Spleen (tissue), 11 donors: ENCODE results near the gene C19orf25. TPM values are rescaled to one million over a fixed set of nuclear protein-coding genes. Genes with fewer than 3 reads are reported as not detected.
A peak's percentile ranks its signal among the peaks of the same experiment; 100 is the strongest.

Source experiments
- DNase-seq: peaks from one replicate; pipeline ENCODE4 v3.0.0-alpha.2; 2020
- H3K27ac ChIP-seq, 8 donors: fragments of 200-600 bp; sonication (generic) in 7 of 8; 1 replicate in 4 of 8; 2 replicates in 4 of 8; pipeline versions ENCODE4 v1.5.0 to v1.8.0; 2016 to 2021; ENCODE audit warnings: inconsistent platforms in 4 of 8, mild to moderate bottlenecking in 4 of 8, moderate library complexity in 1 of 8
- H3K27me3 ChIP-seq, 7 donors: fragments of 200-600 bp; sonication (generic) in 6 of 7; replicated peaks in 1 of 7; 1 replicate in 4 of 7; 2 replicates in 3 of 7; pipeline versions ENCODE4 v1.5.0 to v1.8.0; 2016 to 2021; ENCODE audit warnings: inconsistent platforms in 3 of 7, mild to moderate bottlenecking in 1 of 7
- H3K36me3 ChIP-seq, 6 donors: fragments of 200-600 bp; sonication (generic) in 5 of 6; 1 replicate in 4 of 6; 2 replicates in 2 of 6; pipeline versions ENCODE4 v1.5.0 to v1.8.0; 2016 to 2021; ENCODE audit warnings: inconsistent platforms in 2 of 6
- H3K4me1 ChIP-seq, 6 donors: fragments of 200-600 bp; sonication (generic) in 5 of 6; 1 replicate in 3 of 6; 2 replicates in 3 of 6; pipeline versions ENCODE4 v1.5.0 to v1.8.0; 2016 to 2021; ENCODE audit warnings: inconsistent platforms in 3 of 6
- H3K4me3 ChIP-seq, 8 donors: fragments of 200-600 bp; sonication (generic) in 7 of 8; 1 replicate in 4 of 8; 2 replicates in 4 of 8; pipeline versions ENCODE4 v1.5.0 to v1.8.0; 2016 to 2021; ENCODE audit warnings: inconsistent platforms in 4 of 8, mild to moderate bottlenecking in 4 of 8, moderate library complexity in 2 of 8
- H3K9me3 ChIP-seq, 8 donors: fragments of 200-600 bp; sonication (generic) in 7 of 8; 1 replicate in 4 of 8; 2 replicates in 4 of 8; pipeline versions ENCODE4 v1.5.0 to v1.8.0; 2016 to 2021; ENCODE audit warnings: inconsistent platforms in 4 of 8
- POLR2A ChIP-seq, 3 donors: fragments of 450-650 bp; IDR thresholded peaks; one replicate each; pipeline ENCODE4 v1.5.1; 2017; ENCODE audit warnings: antibody characterized with exemption in 3 of 3, mild to moderate bottlenecking in 1 of 3
- POLR2AphosphoS5 ChIP-seq, 3 donors: sonication (generic); formaldehyde crosslinking; IDR thresholded peaks; one replicate each; pipeline ENCODE4 v1.5.1; 2017; ENCODE audit warnings: antibody characterized with exemption in 3 of 3
- WGBS, 5 donors: extraction: QIAGEN DNeasy Blood & Tissue Kit in 3 of 5; methylation state at CpG; one replicate each; pipeline versions ENCODE4 v1.1.5 to v1.1.7; 2013 to 2018; 5-methylcytosine and 5-hydroxymethylcytosine counted together
- intact Hi-C: fragments of 100-400 bp; cut with DNase I; formaldehyde crosslinking; loops from one replicate; pipeline ENCODE4 v1.15.0; 2023; ENCODE audit warnings: low total_unique reads
- polyA plus RNA-seq, 3 donors: library from polyadenylated mRNA; stranded (reverse); fragments of 200-250 nt; gene quantifications; one replicate each; pipeline ENCODE4 v1.2.1, GENCODE V29; 2013
- total RNA-seq, 7 donors: library from RNA; depleted of rRNA in 3 of 7; stranded (reverse); fragments of >200 nt in 3 of 7; fragmentation: NEBNext Ultra II Directional in 4 of 7; extraction: Animal tissue kit (Norgen Biotek cat#: 25700) in 4 of 7; gene quantifications; one replicate each; pipeline versions ENCODE4 v1.1.0 to v1.2.1, GENCODE V29; 2016 to 2021
- TF ChIP-seq, protein P1 (sequence below), 11 experiments: fragments of 200-600 bp in 7 of 11; fragments of 450-650 bp in 4 of 11; sonication (generic) in 4 of 11; IDR thresholded peaks in 8 of 11; conservative IDR thresholded peaks in 3 of 11; 1 replicate in 7 of 11; 2 replicates in 4 of 11; pipeline versions ENCODE4 v1.4.0 to v1.8.0; 2016 to 2021; ENCODE audit warnings: antibody characterized with exemption in 11 of 11, inconsistent platforms in 4 of 11, mild to moderate bottlenecking in 1 of 11
- donor health status: healthy with polysubstance abuse.
- donor health status: DM: no; HTN: no; CAD: no; lungs with moderate emphysema.
- donor health status: DM: no; HTN: no; CAD: no.
- donor health status: Bipolar disorder and iron deficiency.
- donor health status: healthy.
- donor health status: DM: no; HTN: no; CAD: no.
- donor health status: DM: yes; HTN: yes; CAD: no.

C19orf25 gene
- total and polyA plus RNA-seq, 10 donors = 24.7 to 56.6 (median 39.5) TPM

- Histone ChIP-seq H3K4me1 (peaks cover 8 to 29% (median 19%) of the 10 kb centered on the region in 6 donors), H3K27ac (no peak overlapping the region), H3K9me3 (peaks cover 0 to 9% (median 0%) of the 10 kb centered on the region in 8 donors), H3K4me3 (peak overlapping the region in 1 of 8 donors; percentile 24), H3K36me3 (no peaks in the 10 kb centered on the region), H3K27me3 (peaks cover 0 to 93% (median 21%) of the 10 kb centered on the region in 7 donors)
- TF ChIP-seq, protein P1, sequence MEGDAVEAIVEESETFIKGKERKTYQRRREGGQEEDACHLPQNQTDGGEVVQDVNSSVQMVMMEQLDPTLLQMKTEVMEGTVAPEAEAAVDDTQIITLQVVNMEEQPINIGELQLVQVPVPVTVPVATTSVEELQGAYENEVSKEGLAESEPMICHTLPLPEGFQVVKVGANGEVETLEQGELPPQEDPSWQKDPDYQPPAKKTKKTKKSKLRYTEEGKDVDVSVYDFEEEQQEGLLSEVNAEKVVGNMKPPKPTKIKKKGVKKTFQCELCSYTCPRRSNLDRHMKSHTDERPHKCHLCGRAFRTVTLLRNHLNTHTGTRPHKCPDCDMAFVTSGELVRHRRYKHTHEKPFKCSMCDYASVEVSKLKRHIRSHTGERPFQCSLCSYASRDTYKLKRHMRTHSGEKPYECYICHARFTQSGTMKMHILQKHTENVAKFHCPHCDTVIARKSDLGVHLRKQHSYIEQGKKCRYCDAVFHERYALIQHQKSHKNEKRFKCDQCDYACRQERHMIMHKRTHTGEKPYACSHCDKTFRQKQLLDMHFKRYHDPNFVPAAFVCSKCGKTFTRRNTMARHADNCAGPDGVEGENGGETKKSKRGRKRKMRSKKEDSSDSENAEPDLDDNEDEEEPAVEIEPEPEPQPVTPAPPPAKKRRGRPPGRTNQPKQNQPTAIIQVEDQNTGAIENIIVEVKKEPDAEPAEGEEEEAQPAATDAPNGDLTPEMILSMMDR (IDR thresholded peaks at IDR 0.05 in 8 of 11, conservative IDR thresholded peaks at IDR 0.05 in 3 of 11) = no peak
- no peak for TF ChIP-seq POLR2A (IDR thresholded peaks at IDR 0.05)
- TF ChIP-seq POLR2AphosphoS5 (IDR thresholded peaks at IDR 0.05) = no peak
- 53 to 63% (median 57%) methylated on average over 22 to 23 of the region's 23 CpGs for WGBS, 5 donors
- DNase-seq = no peak
- intact Hi-C loops = no loop called here
These were observed 25.1 kb upstream of the C19orf25 start for GRCh38 chr19:1503925-1504773.

GRCh38 chr19:1503089-1503924, 24.3 kb upstream of the C19orf25 start:
- intact Hi-C loops = no loop called here
- H3K27ac ChIP-seq = no peak overlapping the region
- DNase-seq = no peak

GRCh38 chr19:1502433-1503088, 23.5 kb upstream of the C19orf25 start:
- DNase-seq = no peak
- TF ChIP-seq, protein P1 (IDR thresholded peaks at IDR 0.05 in 8 of 11, conservative IDR thresholded peaks at IDR 0.05 in 3 of 11) = no peak
- TF ChIP-seq POLR2AphosphoS5 (IDR thresholded peaks at IDR 0.05) (no peak), POLR2A (IDR thresholded peaks at IDR 0.05) (no peak)
- H3K27me3 ChIP-seq = peaks cover 0 to 87% (median 29%) of the 10 kb centered on the region in 7 donors
- H3K4me1 ChIP-seq = peaks cover 8 to 17% (median 14%) of the 10 kb centered on the region in 6 donors
- no peak overlapping the region for H3K27ac ChIP-seq
- peaks cover 0 to 4% (median 0%) of the 10 kb centered on the region in 8 donors for H3K9me3 ChIP-seq
- H3K36me3 ChIP-seq = no peaks in the 10 kb centered on the region
- intact Hi-C loops = no loop called here
- no peak overlapping the region for H3K4me3 ChIP-seq
- WGBS, 5 donors = 65 to 71% (median 69%) methylated on average over 13 to 14 of the region's 14 CpGs

More at GRCh38 chr19:1503089-1503924, 24.3 kb upstream of the C19orf25 start:
- TF ChIP-seq POLR2A (IDR thresholded peaks at IDR 0.05) (no peak), POLR2AphosphoS5 (IDR thresholded peaks at IDR 0.05) (peak in 1 of 3 donors; percentile 30)
- TF ChIP-seq, protein P1 (IDR thresholded peaks at IDR 0.05 in 8 of 11, conservative IDR thresholded peaks at IDR 0.05 in 3 of 11) = peak in 10 of 11 experiments; percentile 29 to 81 (median 66)
- H3K36me3 ChIP-seq = no peaks in the 10 kb centered on the region
- peaks cover 0 to 87% (median 22%) of the 10 kb centered on the region in 7 donors for H3K27me3 ChIP-seq
- H3K4me3 ChIP-seq = peak overlapping the region in 1 of 8 donors; percentile 24
- peaks cover 0 to 5% (median 0%) of the 10 kb centered on the region in 8 donors for H3K9me3 ChIP-seq
- H3K4me1 ChIP-seq = peaks cover 8 to 25% (median 19%) of the 10 kb centered on the region in 6 donors
- WGBS, 5 donors = 10 to 33% (median 11%) methylated on average over 24 to 49 of the region's 49 CpGs
